ENCODE measurements around the gene MPI. TPM values are rescaled to one million over a fixed set of nuclear protein-coding genes. Genes with fewer than 3 reads are reported as not detected.

MPI gene
- total and polyA plus RNA-seq, 2 donors (not counting 1 experiment from before 2014, with no cell fraction given), result 50.7 to 65.0 TPM

DNA sequence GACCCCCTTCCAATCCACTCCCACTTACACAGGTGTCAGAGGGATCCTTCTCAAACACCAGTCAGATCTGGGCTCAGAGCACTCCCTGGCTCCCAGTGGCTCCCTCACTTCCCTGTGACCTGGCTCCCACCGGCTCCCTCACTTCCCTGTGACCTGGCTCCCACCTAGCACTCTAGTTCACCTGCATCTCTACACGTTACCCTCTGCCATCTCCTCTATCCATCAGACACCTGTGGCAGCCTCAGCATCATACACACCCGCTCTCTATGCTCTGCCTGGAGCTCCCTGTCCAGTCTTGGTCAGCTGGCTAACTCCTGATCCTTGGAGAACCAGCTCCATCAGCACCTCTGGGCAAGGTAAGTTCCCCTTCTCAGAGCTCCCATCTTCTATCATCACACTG is 61.2 kb downstream of the MPI start:
- no peaks in the 10 kb centered on the region for H4K20me1 ChIP-seq (ENCODE audit: control insufficient read depth, extremely low read depth, insufficient read depth, low read length)
- no peak for DNase-seq (ENCODE audit: low read depth in 2 of 2)
- no peak overlapping the region for H3K9ac ChIP-seq (ENCODE audit: insufficient read depth, low read length)
- no peaks in the 10 kb centered on the region for H3K4me1 ChIP-seq (ENCODE audit: control insufficient read depth, extremely low read depth, insufficient read depth, low read length)
- no peak overlapping the region for H3K4me3 ChIP-seq (replicated peaks in 1 of 4; ENCODE audit: control extremely low read depth in 1 of 4, insufficient read depth in 1 of 4, low read depth in 3 of 4, low read length in 4 of 4)
- H3K79me2 ChIP-seq (ENCODE audit: control insufficient read depth, insufficient read depth, low read length), result no peaks in the 10 kb centered on the region
- H3K4me2 ChIP-seq (ENCODE audit: extremely low read depth, insufficient read depth, low read length), result no peak overlapping the region
- H3K27ac ChIP-seq (ENCODE audit: insufficient read depth, low read length), result no peak overlapping the region
- no peak for TF ChIP-seq EZH2 (IDR thresholded peaks at IDR 0.05; ENCODE audit: low read length, missing control alignments)
- TF ChIP-seq CTCF (conservative IDR thresholded peaks at IDR 0.05 in 1 of 2, IDR thresholded peaks at IDR 0.05 in 1 of 2; ENCODE audit: low read depth in 1 of 2, low read length in 2 of 2), result no peak
- no peaks in the 10 kb centered on the region for H3K27me3 ChIP-seq (ENCODE audit: control insufficient read depth, insufficient read depth, low read length)
- no peak overlapping the region for H2AFZ ChIP-seq (ENCODE audit: low read length)
- no peaks in the 10 kb centered on the region for H3K36me3 ChIP-seq (ENCODE audit: control insufficient read depth, insufficient read depth, low read length)
- H3K9me3 ChIP-seq (ENCODE audit: control insufficient read depth, insufficient read depth, low read depth, low read length), result no peaks in the 10 kb centered on the region

Other genes starting within 250 kb of the MPI start
- gene EDC3, start 194.0 kb upstream of the MPI start, total RNA-seq, result 8.2 and 8.9 TPM in 2 replicates
- 25.8 and 34.4 TPM in 2 replicates for gene EDC3, start 194.0 kb upstream of the MPI start, polyA plus RNA-seq
- gene CYP1A1, start 164.5 kb upstream of the MPI start, total RNA-seq, result under 0.01 TPM in 1 of 2 replicates, not detected in the other
- gene CYP1A1, start 164.5 kb upstream of the MPI start, polyA plus RNA-seq, result 0.02 TPM in 1 of 2 replicates, not detected in the other
- gene CYP1A2, start 141.2 kb upstream of the MPI start, total RNA-seq, result not detected in 2 replicates
- gene CYP1A2, start 141.2 kb upstream of the MPI start, polyA plus RNA-seq, result not detected in 2 replicates
- gene CSK, start 108.0 kb upstream of the MPI start, total RNA-seq, result 16.2 and 22.0 TPM in 2 replicates
- 21.5 and 28.2 TPM in 2 replicates for gene CSK, start 108.0 kb upstream of the MPI start, polyA plus RNA-seq
- gene LMAN1L, start 77.2 kb upstream of the MPI start, total RNA-seq, result not detected in 2 replicates
- gene LMAN1L, start 77.2 kb upstream of the MPI start, polyA plus RNA-seq, result not detected in 2 replicates
- not detected in 2 replicates for gene CPLX3, start 63.4 kb upstream of the MPI start, total RNA-seq
- gene CPLX3, start 63.4 kb upstream of the MPI start, polyA plus RNA-seq, result not detected in 2 replicates
- gene ULK3, start 46.9 kb upstream of the MPI start, total RNA-seq, result 8.8 and 11.8 TPM in 2 replicates
- 11.4 and 14.6 TPM in 2 replicates for gene ULK3, start 46.9 kb upstream of the MPI start, polyA plus RNA-seq
- 11.8 and 15.5 TPM in 2 replicates for gene SCAMP2, start 16.7 kb upstream of the MPI start, total RNA-seq
- gene SCAMP2, start 16.7 kb upstream of the MPI start, polyA plus RNA-seq, result 86.2 and 115 TPM in 2 replicates
- 40.6 and 53.8 TPM in 2 replicates for gene FAM219B, start 16.8 kb downstream of the MPI start, total RNA-seq
- gene FAM219B, start 16.8 kb downstream of the MPI start, polyA plus RNA-seq, result 23.0 and 35.3 TPM in 2 replicates
- 33.1 and 41.9 TPM in 2 replicates for gene COX5A, start 48.0 kb downstream of the MPI start, total RNA-seq
- gene COX5A, start 48.0 kb downstream of the MPI start, polyA plus RNA-seq, result 183 and 213 TPM in 2 replicates
- gene RPP25, start 66.7 kb downstream of the MPI start, total RNA-seq, result 0.50 and 3.1 TPM in 2 replicates
- 1.00 and 2.3 TPM in 2 replicates for gene RPP25, start 66.7 kb downstream of the MPI start, polyA plus RNA-seq
- 0.50 and 1.5 TPM in 2 replicates for gene SCAMP5, start 105.5 kb downstream of the MPI start, total RNA-seq
- 0.93 and 1.2 TPM in 2 replicates for gene SCAMP5, start 105.5 kb downstream of the MPI start, polyA plus RNA-seq
- gene PPCDC, start 133.5 kb downstream of the MPI start, total RNA-seq, result 6.3 and 6.4 TPM in 2 replicates
- 8.0 and 13.5 TPM in 2 replicates for gene PPCDC, start 133.5 kb downstream of the MPI start, polyA plus RNA-seq